Measurements from ENCODE around the gene MTF2. TPM values are rescaled to one million over a fixed set of nuclear protein-coding genes. Genes with fewer than 3 reads are reported as not detected.
A peak's percentile ranks its signal among the peaks of the same experiment; 100 is the strongest.

Gene MTF2
- total and polyA plus RNA-seq, 10 donors: 16.4 to 50.5 (median 39.5) TPM

DNA sequence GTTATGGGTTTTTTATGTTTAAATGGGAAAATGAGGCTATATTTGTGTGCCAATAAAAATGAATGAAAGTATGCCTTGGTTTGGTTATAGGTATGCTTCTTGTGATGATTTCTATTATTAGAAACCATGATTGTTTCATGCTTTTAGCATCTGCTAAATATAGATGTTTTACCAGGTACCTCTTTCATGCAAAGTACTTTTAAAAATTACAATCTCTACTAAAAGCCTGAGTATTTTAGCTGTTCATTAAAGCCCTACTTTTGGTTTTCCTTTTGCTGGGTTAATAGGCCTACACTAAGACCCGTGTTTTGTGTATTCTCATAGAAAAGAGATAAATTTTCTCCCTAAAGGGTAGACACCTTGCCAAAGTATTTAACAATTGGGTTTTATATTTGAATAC lies 32.0 kb downstream of the MTF2 start:
- Histone ChIP-seq H3K4me1 (peaks cover 0 to 32% (median 22%) of the 10 kb centered on the region in 6 donors), H3K4me3 (no peak overlapping the region), H3K27me3 (replicated peaks in 1 of 7) (no peaks in the 10 kb centered on the region), H3K9me3 (peaks cover 0 to 24% (median 21%) of the 10 kb centered on the region in 8 donors), H3K36me3 (peaks cover 0 to 72% (median 18%) of the 10 kb centered on the region in 6 donors), H3K27ac (peak overlapping the region in 1 of 8 donors; percentile 32)
- TF ChIP-seq POLR2A (IDR thresholded peaks at IDR 0.05) (no peak), CTCF (IDR thresholded peaks at IDR 0.05 in 8 of 11, conservative IDR thresholded peaks at IDR 0.05 in 3 of 11) (no peak), POLR2AphosphoS5 (IDR thresholded peaks at IDR 0.05) (no peak)
- 79 to 87% (median 83%) methylated on average over 1 of the region's 1 CpG for WGBS, 5 donors
- intact Hi-C loops (cut with DNase I; ENCODE audit: low total_unique reads): no loop called here
- no peak for DNase-seq

- Histone ChIP-seq H3K9me3 (peaks cover 0 to 23% (median 19%) of the 10 kb centered on the region in 8 donors), H3K27me3 (replicated peaks in 1 of 7) (no peaks in the 10 kb centered on the region), H3K36me3 (peaks cover 0 to 74% (median 23%) of the 10 kb centered on the region in 6 donors), H3K27ac (peak overlapping the region in 2 of 8 donors; percentile 3 to 32), H3K4me1 (peaks cover 0 to 32% (median 22%) of the 10 kb centered on the region in 6 donors), H3K4me3 (no peak overlapping the region)
- TF ChIP-seq CTCF (IDR thresholded peaks at IDR 0.05 in 8 of 11, conservative IDR thresholded peaks at IDR 0.05 in 3 of 11) (no peak), POLR2AphosphoS5 (IDR thresholded peaks at IDR 0.05) (no peak), POLR2A (IDR thresholded peaks at IDR 0.05) (no peak)
- DNase-seq: no peak
- intact Hi-C loops (cut with DNase I; ENCODE audit: low total_unique reads): no loop called here
Measured at GRCh38 chr1:93111561-93111960, 32.5 kb downstream of the MTF2 start.

DNA sequence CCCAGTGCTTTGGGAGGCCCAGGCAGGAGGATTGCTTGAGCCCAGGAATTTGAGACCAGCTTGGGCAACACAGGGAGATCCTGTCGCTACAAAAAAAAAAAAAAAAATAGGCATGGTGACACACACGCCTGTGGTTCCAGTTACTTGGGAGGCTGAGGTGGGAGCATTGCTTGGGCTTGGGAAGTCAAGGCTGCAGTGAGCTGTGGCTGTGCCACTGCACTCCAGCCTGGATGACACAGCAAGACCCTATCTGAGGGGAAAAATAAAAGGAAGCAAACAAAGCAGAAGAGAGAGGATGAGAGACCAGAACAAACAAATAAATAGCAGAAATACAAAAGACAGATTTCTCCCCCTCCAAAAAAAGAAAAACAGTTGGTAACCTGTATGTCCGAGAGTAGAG lies 34.0 kb downstream of the MTF2 start:
- Histone ChIP-seq H3K36me3 (peaks cover 0 to 74% (median 24%) of the 10 kb centered on the region in 6 donors), H3K9me3 (peaks cover 0 to 7% (median 4%) of the 10 kb centered on the region in 8 donors), H3K27ac (no peak overlapping the region), H3K4me3 (no peak overlapping the region), H3K27me3 (replicated peaks in 1 of 7) (no peaks in the 10 kb centered on the region), H3K4me1 (peaks cover 0 to 32% (median 22%) of the 10 kb centered on the region in 6 donors)
- no peak for TF ChIP-seq POLR2AphosphoS5 (IDR thresholded peaks at IDR 0.05)
- no peak for DNase-seq
- intact Hi-C loops (cut with DNase I; ENCODE audit: low total_unique reads): no loop called here
- WGBS, 5 donors: 90 to 97% (median 93%) methylated on average over 3 of the region's 3 CpGs

DNA sequence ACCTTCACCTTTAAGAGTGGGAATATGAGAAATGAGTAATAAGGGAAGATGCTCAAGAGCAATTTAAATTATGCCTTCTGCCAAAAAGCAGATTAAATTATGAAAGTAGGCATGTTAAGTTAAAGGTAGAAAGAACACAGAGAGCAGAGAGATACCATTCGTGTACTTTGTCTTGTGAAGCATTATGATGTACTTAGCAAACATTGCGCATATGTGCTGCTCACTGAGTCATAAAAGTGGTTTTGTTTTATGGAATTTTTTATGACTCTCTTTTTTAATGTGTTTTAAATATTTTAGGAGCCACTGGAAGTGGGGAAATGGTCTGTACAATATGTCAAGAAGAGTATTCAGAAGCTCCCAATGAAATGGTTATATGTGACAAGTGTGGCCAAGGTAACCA lies 35.3 kb downstream of the MTF2 start:
- 94 to 97% (median 96%) methylated on average over 2 of the region's 2 CpGs for WGBS, 5 donors
- TF ChIP-seq POLR2A (IDR thresholded peaks at IDR 0.05) (no peak), CTCF (IDR thresholded peaks at IDR 0.05 in 8 of 11, conservative IDR thresholded peaks at IDR 0.05 in 3 of 11) (no peak), POLR2AphosphoS5 (IDR thresholded peaks at IDR 0.05) (no peak)
- DNase-seq: no peak
- intact Hi-C loops (cut with DNase I; ENCODE audit: low total_unique reads): no loop called here
- no peaks in the 10 kb centered on the region for H3K27me3 ChIP-seq (replicated peaks in 1 of 7)
- peaks cover 0 to 80% (median 33%) of the 10 kb centered on the region in 6 donors for H3K36me3 ChIP-seq
- H3K4me3 ChIP-seq: no peak overlapping the region
- no peaks in the 10 kb centered on the region for H3K9me3 ChIP-seq
- no peak overlapping the region for H3K27ac ChIP-seq
- peaks cover 0 to 31% (median 19%) of the 10 kb centered on the region in 6 donors for H3K4me1 ChIP-seq

- H3K4me3 ChIP-seq: no peak overlapping the region
- DNase-seq: no peak
- no peaks in the 10 kb centered on the region for H3K9me3 ChIP-seq
- no peak overlapping the region for H3K27ac ChIP-seq
- no peak for TF ChIP-seq POLR2AphosphoS5 (IDR thresholded peaks at IDR 0.05)
- no peak for TF ChIP-seq POLR2A (IDR thresholded peaks at IDR 0.05)
- TF ChIP-seq CTCF (IDR thresholded peaks at IDR 0.05 in 8 of 11, conservative IDR thresholded peaks at IDR 0.05 in 3 of 11): no peak
- H3K4me1 ChIP-seq: peaks cover 0 to 11% (median 0%) of the 10 kb centered on the region in 6 donors
- intact Hi-C loops (cut with DNase I; ENCODE audit: low total_unique reads): no loop called here
- H3K36me3 ChIP-seq: peaks cover 0 to 66% (median 37%) of the 10 kb centered on the region in 6 donors
- H3K27me3 ChIP-seq (replicated peaks in 1 of 7): no peaks in the 10 kb centered on the region
Measured at GRCh38 chr1:93120614-93121013, 41.5 kb downstream of the MTF2 start.
